ENCODE measurements around the gene IFNL2. TPM values are rescaled to one million over a fixed set of nuclear protein-coding genes. Genes with fewer than 3 reads are reported as not detected.
A peak's percentile ranks its signal among the peaks of the same experiment; 100 is the strongest.

IFNL2 gene
- total RNA-seq, 1 donor from 2014 or later = not detected

DNA sequence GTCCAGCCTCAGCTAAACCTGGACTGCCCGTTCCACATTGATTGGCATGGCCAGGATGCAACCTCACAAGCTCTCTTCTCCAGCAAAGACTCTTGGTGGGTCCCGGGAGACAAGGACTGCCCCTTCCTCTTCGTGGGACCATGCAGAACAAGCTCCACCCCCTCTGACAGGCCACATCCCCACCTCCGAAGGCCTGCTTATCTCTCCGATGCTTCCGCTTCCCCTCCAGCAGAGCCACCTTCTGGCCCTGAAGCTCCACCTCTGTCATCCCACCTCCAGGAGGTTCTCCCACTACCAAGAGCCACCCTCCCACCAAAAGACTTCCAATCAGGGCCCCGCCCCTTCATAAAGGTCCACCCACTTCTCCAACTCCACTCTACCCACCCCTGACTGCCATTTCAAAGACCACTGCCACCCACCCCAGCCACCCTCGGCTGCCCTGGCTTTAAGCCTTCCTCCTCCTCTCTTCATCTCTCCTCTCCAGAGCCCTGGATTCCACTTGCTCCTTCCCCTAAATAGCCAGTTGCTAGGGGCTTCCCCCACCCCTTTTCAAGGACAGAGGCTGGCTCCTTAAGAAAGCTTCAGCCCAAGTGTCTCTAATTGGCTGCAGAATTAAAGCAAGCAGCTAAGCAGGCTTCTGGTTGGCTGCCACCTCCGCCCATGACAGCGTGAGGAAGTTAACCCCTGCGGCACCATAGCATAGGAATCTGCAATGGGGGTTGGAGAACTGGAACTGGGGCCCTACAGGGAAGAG is 42.5 kb downstream of the IFNL2 start:
- Histone ChIP-seq H3K4me3 (no peak overlapping the region), H3K9me3 (ENCODE audit: low read depth) (no peaks in the 10 kb centered on the region), H3K36me3 (no peaks in the 10 kb centered on the region), H3K27ac (no peak overlapping the region), H2AFZ (replicated peaks) (no peak overlapping the region), H3K4me1 (peaks cover 5% of the 10 kb centered on the region), H3K79me2 (ENCODE audit: low read depth) (no peaks in the 10 kb centered on the region), H4K20me1 (ENCODE audit: low read depth) (peaks cover 22% of the 10 kb centered on the region), H3K27me3 (peaks cover 34% of the 10 kb centered on the region), H3K9ac (no peak overlapping the region), H3K4me2 (peak overlapping the region; percentile 48), H3F3A (ENCODE audit: low read depth) (peaks cover 23% of the 10 kb centered on the region)
- H3K4me1 Mint-ChIP-seq = peaks cover 18% of the 10 kb centered on the region
- H3K27ac Mint-ChIP-seq = no peak overlapping the region
- H3K9me3 Mint-ChIP-seq = peaks cover 2% of the 10 kb centered on the region
- peaks cover 9% of the 10 kb centered on the region for H3K36me3 Mint-ChIP-seq
- H3K27me3 Mint-ChIP-seq (ENCODE audit: insufficient read depth, low read depth) = peaks cover 27% of the 10 kb centered on the region
- TF ChIP-seq EZH2 (IDR thresholded peaks at IDR 0.05) (no peak), EZH2phosphoT487 (IDR thresholded peaks at IDR 0.05) (no peak)
- TF ChIP-seq, protein P1, sequence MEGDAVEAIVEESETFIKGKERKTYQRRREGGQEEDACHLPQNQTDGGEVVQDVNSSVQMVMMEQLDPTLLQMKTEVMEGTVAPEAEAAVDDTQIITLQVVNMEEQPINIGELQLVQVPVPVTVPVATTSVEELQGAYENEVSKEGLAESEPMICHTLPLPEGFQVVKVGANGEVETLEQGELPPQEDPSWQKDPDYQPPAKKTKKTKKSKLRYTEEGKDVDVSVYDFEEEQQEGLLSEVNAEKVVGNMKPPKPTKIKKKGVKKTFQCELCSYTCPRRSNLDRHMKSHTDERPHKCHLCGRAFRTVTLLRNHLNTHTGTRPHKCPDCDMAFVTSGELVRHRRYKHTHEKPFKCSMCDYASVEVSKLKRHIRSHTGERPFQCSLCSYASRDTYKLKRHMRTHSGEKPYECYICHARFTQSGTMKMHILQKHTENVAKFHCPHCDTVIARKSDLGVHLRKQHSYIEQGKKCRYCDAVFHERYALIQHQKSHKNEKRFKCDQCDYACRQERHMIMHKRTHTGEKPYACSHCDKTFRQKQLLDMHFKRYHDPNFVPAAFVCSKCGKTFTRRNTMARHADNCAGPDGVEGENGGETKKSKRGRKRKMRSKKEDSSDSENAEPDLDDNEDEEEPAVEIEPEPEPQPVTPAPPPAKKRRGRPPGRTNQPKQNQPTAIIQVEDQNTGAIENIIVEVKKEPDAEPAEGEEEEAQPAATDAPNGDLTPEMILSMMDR (IDR thresholded peaks at IDR 0.05) = no peak
- peak; percentile 75 for DNase-seq (ENCODE audit: low spot score)
- no peak overlapping the region for H3K4me3 Mint-ChIP-seq

- H3K27ac ChIP-seq = no peak overlapping the region
- no peak overlapping the region for H3K27ac Mint-ChIP-seq
- DNase-seq (ENCODE audit: low spot score) = no peak
- H3K4me1 Mint-ChIP-seq = peaks cover 12% of the 10 kb centered on the region
- no peak overlapping the region for H3K4me3 Mint-ChIP-seq
- no peaks in the 10 kb centered on the region for H3K9me3 ChIP-seq (ENCODE audit: low read depth)
- H3K4me2 ChIP-seq = no peak overlapping the region
- H2AFZ ChIP-seq (replicated peaks) = no peak overlapping the region
- peaks cover 10% of the 10 kb centered on the region for H3K36me3 Mint-ChIP-seq
- no peaks in the 10 kb centered on the region for H3K4me1 ChIP-seq
- H3K27me3 Mint-ChIP-seq (ENCODE audit: insufficient read depth, low read depth) = peaks cover 10% of the 10 kb centered on the region
- H3K36me3 ChIP-seq = no peaks in the 10 kb centered on the region
- H3K4me3 ChIP-seq = no peak overlapping the region
- peaks cover 2% of the 10 kb centered on the region for H3K9me3 Mint-ChIP-seq
- H3K27me3 ChIP-seq = peaks cover 10% of the 10 kb centered on the region
- H3K79me2 ChIP-seq (ENCODE audit: low read depth) = no peaks in the 10 kb centered on the region
- H3F3A ChIP-seq (ENCODE audit: low read depth) = no peaks in the 10 kb centered on the region
- H4K20me1 ChIP-seq (ENCODE audit: low read depth) = no peaks in the 10 kb centered on the region
- no peak overlapping the region for H3K9ac ChIP-seq
- TF ChIP-seq, protein P1 (IDR thresholded peaks at IDR 0.05) = no peak
- TF ChIP-seq EZH2phosphoT487 (IDR thresholded peaks at IDR 0.05) = no peak
- TF ChIP-seq EZH2 (IDR thresholded peaks at IDR 0.05) = no peak
Measured at GRCh38 chr19:39314016-39314728, 46.0 kb downstream of the IFNL2 start.

- Histone ChIP-seq H3K36me3 (no peaks in the 10 kb centered on the region), H3K9me3 (ENCODE audit: low read depth) (no peaks in the 10 kb centered on the region), H3K27ac (no peak overlapping the region), H3K4me1 (peaks cover 6% of the 10 kb centered on the region), H3K27me3 (peaks cover 23% of the 10 kb centered on the region), H3K4me2 (no peak overlapping the region), H3K9ac (no peak overlapping the region), H3K4me3 (no peak overlapping the region), H3F3A (ENCODE audit: low read depth) (no peaks in the 10 kb centered on the region), H4K20me1 (ENCODE audit: low read depth) (no peaks in the 10 kb centered on the region), H3K79me2 (ENCODE audit: low read depth) (no peaks in the 10 kb centered on the region), H2AFZ (replicated peaks) (no peak overlapping the region)
- Mint-ChIP-seq H3K27me3 (ENCODE audit: insufficient read depth, low read depth) (peaks cover 8% of the 10 kb centered on the region), H3K36me3 (peaks cover 7% of the 10 kb centered on the region), H3K9me3 (no peaks in the 10 kb centered on the region), H3K27ac (no peak overlapping the region), H3K4me1 (peaks cover 13% of the 10 kb centered on the region), H3K4me3 (no peak overlapping the region)
- DNase-seq (ENCODE audit: low spot score) = no peak
- TF ChIP-seq EZH2phosphoT487 (IDR thresholded peaks at IDR 0.05) = no peak
Measured at GRCh38 chr19:39315933-39316332, 47.7 kb downstream of the IFNL2 start.
